K562 (cell line): ENCODE data around the gene FCRL4. TPM values are rescaled to one million over a fixed set of nuclear protein-coding genes. Genes with fewer than 3 reads are reported as not detected.

Experiments
- ATAC-seq: fragments of 200-7000 bp; cut with Tn5 transposase; 3 replicates; pipeline ENCODE4 v1.9.1; 2020; ENCODE audit warnings: moderate library complexity
- BruUV-seq: library from RNA; stranded (reverse); fragments of 400-500 nt; replicated peaks from 2 replicates; lab custom pipeline; 2021; lab: Mats Ljungman, UMichigan
- CTCF ChIA-PET: fragments of 300-600 bp; formaldehyde crosslinking; extraction: SDS; loops from one replicate; lab custom pipeline; 2021; ENCODE audit warnings: low intra/inter-chr PET ratio; lab: Yijun Ruan, JAX
- POLR2A ChIA-PET: fragments of 300-600, 350-650 bp; sonication (Branson Sonifier 250); formaldehyde crosslinking; extraction: SDS; loops from one replicate; lab custom pipeline; 2021; ENCODE audit warnings: antibody characterized with exemption, inconsistent platforms; lab: Yijun Ruan, JAX
- DNase-seq, 4 experiments: peaks; one replicate each; pipeline versions ENCODE4 v3.0.0 to v3.0.0-alpha.2; 2011 to 2018; ENCODE audit warnings: low spot score in 3 of 4, mixed read lengths in 3 of 4; ENCODE audit errors: extremely low read depth in 1 of 4
- FAIRE-seq: peaks from 2 replicates; lab custom pipeline; 2011; peaks lifted over from hg19 to GRCh38; lab: Jason Lieb, UNC
- H2AFZ ChIP-seq: 2 replicates; pipeline ENCODE4 v1.6.0; 2011; ENCODE audit warnings: low read depth, low read length, control low read depth, inconsistent platforms
- H3K27ac ChIP-seq: fragments of 200-600 bp; 3 replicates; pipeline ENCODE4 v1.8.0; 2011; ENCODE audit warnings: low read depth, mild to moderate bottlenecking, control low read depth, inconsistent platforms, low read length, moderate library complexity, mixed read lengths; ENCODE audit errors: extremely low read depth
- H3K27me3 ChIP-seq, 2 experiments: fragments of 300-600 bp in 1 of 2; 2 replicates in 1 of 2; 3 replicates in 1 of 2; pipeline versions ENCODE4 v1.6.0 to v1.8.0; 2011; ENCODE audit warnings: inconsistent platforms in 2 of 2, low read length in 2 of 2, mild to moderate bottlenecking in 1 of 2, mixed read lengths in 1 of 2, moderate library complexity in 1 of 2; ENCODE audit not compliant: control insufficient read depth in 2 of 2, insufficient read depth in 2 of 2
- H3K36me3 ChIP-seq: fragments of 300-600 bp; 3 replicates; pipeline ENCODE4 v1.8.0; 2011; ENCODE audit warnings: mild to moderate bottlenecking, low read length, inconsistent platforms; ENCODE audit not compliant: control insufficient read depth, insufficient read depth
- H3K4me1 ChIP-seq, 2 experiments: fragments of 200-600 bp in 1 of 2; replicated peaks in 1 of 2; 2 replicates in 1 of 2; 3 replicates in 1 of 2; pipeline versions ENCODE4 v1.5.1 to v1.8.0; 2011; ENCODE audit warnings: inconsistent platforms in 2 of 2, low read length in 2 of 2, mild to moderate bottlenecking in 1 of 2, mixed read lengths in 1 of 2, moderate library complexity in 1 of 2; ENCODE audit not compliant: control insufficient read depth in 2 of 2, insufficient read depth in 2 of 2
- H3K4me2 ChIP-seq: 2 replicates; pipeline ENCODE4 v1.6.1; 2011; ENCODE audit warnings: low read length, control low read depth, inconsistent platforms, mixed read lengths; ENCODE audit not compliant: insufficient read depth
- H3K4me3 ChIP-seq: fragments of 200-600 bp; sonication (generic), shearing (Covaris generic); 2 replicates; pipeline ENCODE4 v1.5.1; 2016; ENCODE audit warnings: control low read depth, inconsistent platforms
- H3K79me2 ChIP-seq: fragments of 200-600 bp; 3 replicates; pipeline ENCODE4 v1.8.0; 2011; ENCODE audit warnings: low read length, inconsistent platforms; ENCODE audit not compliant: control insufficient read depth, insufficient read depth
- H3K9ac ChIP-seq, 2 experiments: 2 replicates each; pipeline versions ENCODE4 v1.6.0 to v1.6.1; 2011; ENCODE audit warnings: low read depth in 2 of 2, low read length in 2 of 2, control low read depth in 1 of 2, inconsistent platforms in 1 of 2, mild to moderate bottlenecking in 1 of 2, mixed read lengths in 1 of 2; ENCODE audit not compliant: insufficient read depth in 1 of 2
- H3K9me1 ChIP-seq: one replicate; pipeline ENCODE4 v1.6.0; 2011; ENCODE audit warnings: inconsistent platforms, mild to moderate bottlenecking, low read length, moderate library complexity; ENCODE audit not compliant: control insufficient read depth, insufficient read depth
- H3K9me3 ChIP-seq: replicated peaks from 2 replicates; pipeline ENCODE4 v1.5.1; 2011; ENCODE audit warnings: low read depth, low read length, inconsistent platforms; ENCODE audit not compliant: control insufficient read depth, insufficient read depth
- H4K20me1 ChIP-seq: replicated peaks from 2 replicates; pipeline ENCODE4 v1.6.1; 2011; ENCODE audit warnings: low read length, inconsistent platforms, mixed read lengths; ENCODE audit not compliant: control insufficient read depth, insufficient read depth
- ERF ChIP-seq: fragments of 450-650 bp; formaldehyde crosslinking; IDR thresholded peaks from 2 replicates; pipeline ENCODE4 v1.4.0; 2020; ENCODE audit warnings: mild to moderate bottlenecking, mixed read lengths
- PHF20 ChIP-seq: fragments of 450-650 bp; IDR thresholded peaks from 2 replicates; pipeline ENCODE4 v1.6.1; 2018; ENCODE audit not compliant: partially characterized antibody
- POLR3A ChIP-seq: IDR thresholded peaks from 2 replicates; pipeline ENCODE4 v1.6.1; 2011; ENCODE audit warnings: borderline replicate concordance, mild to moderate bottlenecking, moderate library complexity; ENCODE audit not compliant: insufficient read length, insufficient read depth; ENCODE audit errors: extremely low read depth
- XRCC5 ChIP-seq: fragments of 200-400 bp; formaldehyde crosslinking; IDR thresholded peaks from 2 replicates; pipeline ENCODE4 v1.6.1; 2017; ENCODE audit warnings: low read depth, mild to moderate bottlenecking, low read length
- ZC3H4 ChIP-seq: sonication (generic); formaldehyde crosslinking; IDR thresholded peaks from 2 replicates; pipeline ENCODE4 v1.9.0; 2021; ENCODE audit warnings: missing genetic modification reagents, borderline replicate concordance
- ZNF347 ChIP-seq: fragments of 450-650 bp; formaldehyde crosslinking; IDR thresholded peaks from 2 replicates; pipeline ENCODE4 v1.4.0; 2020; ENCODE audit warnings: low read depth, mild to moderate bottlenecking, moderate library complexity
- ZNF384 ChIP-seq: IDR thresholded peaks from 2 replicates; pipeline ENCODE4 v1.6.1; 2012; ENCODE audit warnings: low read depth, low read length, improper control_type of control experiment
- ZNF41 ChIP-seq: fragments of 250-450 bp; sonication (Bioruptor Pico); conservative IDR thresholded peaks from 2 replicates; pipeline ENCODE4 v1.4.0; 2020; ENCODE audit warnings: mild to moderate bottlenecking
- WGBS: fragments of 100-300 bp; shearing (Covaris generic); methylation state at CpG from one replicate; pipeline ENCODE4 v1.1.6; 2016; ENCODE audit warnings: low coverage, mixed read lengths; ENCODE audit not compliant: insufficient coverage; ENCODE audit errors: missing lambda C conversion rate; 5-methylcytosine and 5-hydroxymethylcytosine counted together
- in situ Hi-C: fragments of 300-500 bp; cut with MboI; formaldehyde crosslinking; loops from 4 replicates; pipeline ENCODE4 v1.15.0; 2018; ENCODE audit warnings: inconsistent platforms, mixed read lengths
- intact Hi-C: fragments of 100-400 bp; cut with micrococcal nuclease; formaldehyde crosslinking; loops from 2 replicates; pipeline ENCODE4 v1.14.2; 2022
- polyA plus RNA-seq, 8 experiments: library from polyadenylated mRNA; depleted of rRNA in 4 of 8; stranded (reverse) in 5 of 8; unstranded in 3 of 8; fragments of >200 nt; fragmentation: Nextera tagmentation in 2 of 8; fragmentation: Illumina TruSeq in 1 of 8; extraction: Ambion mirVana in 2 of 8; extraction: Trizol in 1 of 8; gene quantifications; 2 replicates each; pipeline versions ENCODE4 v1.2.1 to v1.2.3, GENCODE V29; 2011 to 2014; ENCODE audit warnings: inconsistent platforms in 1 of 8, missing spikeins in 1 of 8
- total RNA-seq, 7 experiments: library from RNA; depleted of rRNA in 6 of 7; stranded (reverse); fragments of >200 nt in 6 of 7; fragmentation: Illumina TruSeq in 2 of 7; extraction: Trizol in 2 of 7; gene quantifications; 2 replicates each; pipeline versions ENCODE4 v1.2.1 to v1.2.3, GENCODE V29; 2011 to 2021; ENCODE audit warnings: low replicate concordance in 1 of 7
- TF ChIP-seq, protein P1 (sequence below): fragments of 200-600 bp; sonication (generic); IDR thresholded peaks from one replicate; pipeline ENCODE4 v1.6.1; 2012; ENCODE audit warnings: mild to moderate bottlenecking, low read depth, low read length, inconsistent platforms
- TF ChIP-seq, protein P2 (sequence below), 3 experiments: IDR thresholded peaks in 2 of 3; conservative IDR thresholded peaks in 1 of 3; 2 replicates each; pipeline ENCODE4 v1.5.1; 2011 to 2012; ENCODE audit warnings: low read length in 3 of 3, mild to moderate bottlenecking in 3 of 3, control low read depth in 2 of 3, improper control_type of control experiment in 1 of 3, inconsistent platforms in 1 of 3, low read depth in 1 of 3, mixed read lengths in 1 of 3, moderate library complexity in 1 of 3; ENCODE audit not compliant: insufficient read depth in 2 of 3

FCRL4 gene
- total and polyA plus RNA-seq, 9 of the 15 experiments (the other 6 are each of a cell fraction or from before 2014, with no cell fraction given), result not detected

DNA sequence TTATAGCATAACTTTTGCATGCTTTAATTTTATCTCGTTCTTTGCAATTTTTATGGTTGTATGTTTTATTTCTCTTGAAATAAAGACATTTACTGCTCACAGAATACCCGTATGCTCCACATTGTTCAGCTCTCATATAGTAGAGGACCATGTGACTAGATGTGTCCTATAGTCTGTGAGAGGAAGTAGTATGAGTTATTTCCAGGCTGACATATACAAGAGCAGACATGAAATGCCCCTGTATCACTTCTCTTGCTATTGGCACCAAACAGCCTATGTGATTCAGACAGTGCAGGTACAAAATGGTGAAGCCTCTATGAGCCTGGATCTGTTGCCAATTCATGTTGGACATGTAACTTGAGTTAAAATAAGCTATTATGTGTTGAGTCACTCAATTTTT is 39.8 kb downstream of the FCRL4 start:
- Histone ChIP-seq H3K79me2 (no peaks in the 10 kb centered on the region), H3K27ac (no peak overlapping the region), H3K9me3 (no peaks in the 10 kb centered on the region), H3K4me1 (no peaks in the 10 kb centered on the region), H3K27me3 (no peaks in the 10 kb centered on the region), H4K20me1 (no peaks in the 10 kb centered on the region), H2AFZ (no peak overlapping the region), H3K9me1 (no peaks in the 10 kb centered on the region), H3K4me2 (no peak overlapping the region), H3K4me3 (no peak overlapping the region), H3K9ac (no peak overlapping the region), H3K36me3 (no peaks in the 10 kb centered on the region)
- ChIA-PET CTCF (no interaction called here), POLR2A (no interaction called here)
- WGBS, result 0% methylated on average over 2 of the region's 2 CpGs
- intact Hi-C loops (no loop called here), in situ Hi-C loops (no loop called here)
- FAIRE-seq (no peak), DNase-seq (no peak), ATAC-seq (no peak; the same call in 2 of the 3 replicates)
- no TSS peak for BruUV-seq
- TF ChIP-seq ZNF384 (no peak), POLR3A (no peak), ZC3H4 (CRISPR knock-in tag) (no peak), PHF20 (no peak), ZNF41 (CRISPR knock-in tag) (no peak), ZNF347 (CRISPR knock-in tag) (no peak), XRCC5 (no peak), ERF (CRISPR knock-in tag) (no peak)
- TF ChIP-seq, protein P1, sequence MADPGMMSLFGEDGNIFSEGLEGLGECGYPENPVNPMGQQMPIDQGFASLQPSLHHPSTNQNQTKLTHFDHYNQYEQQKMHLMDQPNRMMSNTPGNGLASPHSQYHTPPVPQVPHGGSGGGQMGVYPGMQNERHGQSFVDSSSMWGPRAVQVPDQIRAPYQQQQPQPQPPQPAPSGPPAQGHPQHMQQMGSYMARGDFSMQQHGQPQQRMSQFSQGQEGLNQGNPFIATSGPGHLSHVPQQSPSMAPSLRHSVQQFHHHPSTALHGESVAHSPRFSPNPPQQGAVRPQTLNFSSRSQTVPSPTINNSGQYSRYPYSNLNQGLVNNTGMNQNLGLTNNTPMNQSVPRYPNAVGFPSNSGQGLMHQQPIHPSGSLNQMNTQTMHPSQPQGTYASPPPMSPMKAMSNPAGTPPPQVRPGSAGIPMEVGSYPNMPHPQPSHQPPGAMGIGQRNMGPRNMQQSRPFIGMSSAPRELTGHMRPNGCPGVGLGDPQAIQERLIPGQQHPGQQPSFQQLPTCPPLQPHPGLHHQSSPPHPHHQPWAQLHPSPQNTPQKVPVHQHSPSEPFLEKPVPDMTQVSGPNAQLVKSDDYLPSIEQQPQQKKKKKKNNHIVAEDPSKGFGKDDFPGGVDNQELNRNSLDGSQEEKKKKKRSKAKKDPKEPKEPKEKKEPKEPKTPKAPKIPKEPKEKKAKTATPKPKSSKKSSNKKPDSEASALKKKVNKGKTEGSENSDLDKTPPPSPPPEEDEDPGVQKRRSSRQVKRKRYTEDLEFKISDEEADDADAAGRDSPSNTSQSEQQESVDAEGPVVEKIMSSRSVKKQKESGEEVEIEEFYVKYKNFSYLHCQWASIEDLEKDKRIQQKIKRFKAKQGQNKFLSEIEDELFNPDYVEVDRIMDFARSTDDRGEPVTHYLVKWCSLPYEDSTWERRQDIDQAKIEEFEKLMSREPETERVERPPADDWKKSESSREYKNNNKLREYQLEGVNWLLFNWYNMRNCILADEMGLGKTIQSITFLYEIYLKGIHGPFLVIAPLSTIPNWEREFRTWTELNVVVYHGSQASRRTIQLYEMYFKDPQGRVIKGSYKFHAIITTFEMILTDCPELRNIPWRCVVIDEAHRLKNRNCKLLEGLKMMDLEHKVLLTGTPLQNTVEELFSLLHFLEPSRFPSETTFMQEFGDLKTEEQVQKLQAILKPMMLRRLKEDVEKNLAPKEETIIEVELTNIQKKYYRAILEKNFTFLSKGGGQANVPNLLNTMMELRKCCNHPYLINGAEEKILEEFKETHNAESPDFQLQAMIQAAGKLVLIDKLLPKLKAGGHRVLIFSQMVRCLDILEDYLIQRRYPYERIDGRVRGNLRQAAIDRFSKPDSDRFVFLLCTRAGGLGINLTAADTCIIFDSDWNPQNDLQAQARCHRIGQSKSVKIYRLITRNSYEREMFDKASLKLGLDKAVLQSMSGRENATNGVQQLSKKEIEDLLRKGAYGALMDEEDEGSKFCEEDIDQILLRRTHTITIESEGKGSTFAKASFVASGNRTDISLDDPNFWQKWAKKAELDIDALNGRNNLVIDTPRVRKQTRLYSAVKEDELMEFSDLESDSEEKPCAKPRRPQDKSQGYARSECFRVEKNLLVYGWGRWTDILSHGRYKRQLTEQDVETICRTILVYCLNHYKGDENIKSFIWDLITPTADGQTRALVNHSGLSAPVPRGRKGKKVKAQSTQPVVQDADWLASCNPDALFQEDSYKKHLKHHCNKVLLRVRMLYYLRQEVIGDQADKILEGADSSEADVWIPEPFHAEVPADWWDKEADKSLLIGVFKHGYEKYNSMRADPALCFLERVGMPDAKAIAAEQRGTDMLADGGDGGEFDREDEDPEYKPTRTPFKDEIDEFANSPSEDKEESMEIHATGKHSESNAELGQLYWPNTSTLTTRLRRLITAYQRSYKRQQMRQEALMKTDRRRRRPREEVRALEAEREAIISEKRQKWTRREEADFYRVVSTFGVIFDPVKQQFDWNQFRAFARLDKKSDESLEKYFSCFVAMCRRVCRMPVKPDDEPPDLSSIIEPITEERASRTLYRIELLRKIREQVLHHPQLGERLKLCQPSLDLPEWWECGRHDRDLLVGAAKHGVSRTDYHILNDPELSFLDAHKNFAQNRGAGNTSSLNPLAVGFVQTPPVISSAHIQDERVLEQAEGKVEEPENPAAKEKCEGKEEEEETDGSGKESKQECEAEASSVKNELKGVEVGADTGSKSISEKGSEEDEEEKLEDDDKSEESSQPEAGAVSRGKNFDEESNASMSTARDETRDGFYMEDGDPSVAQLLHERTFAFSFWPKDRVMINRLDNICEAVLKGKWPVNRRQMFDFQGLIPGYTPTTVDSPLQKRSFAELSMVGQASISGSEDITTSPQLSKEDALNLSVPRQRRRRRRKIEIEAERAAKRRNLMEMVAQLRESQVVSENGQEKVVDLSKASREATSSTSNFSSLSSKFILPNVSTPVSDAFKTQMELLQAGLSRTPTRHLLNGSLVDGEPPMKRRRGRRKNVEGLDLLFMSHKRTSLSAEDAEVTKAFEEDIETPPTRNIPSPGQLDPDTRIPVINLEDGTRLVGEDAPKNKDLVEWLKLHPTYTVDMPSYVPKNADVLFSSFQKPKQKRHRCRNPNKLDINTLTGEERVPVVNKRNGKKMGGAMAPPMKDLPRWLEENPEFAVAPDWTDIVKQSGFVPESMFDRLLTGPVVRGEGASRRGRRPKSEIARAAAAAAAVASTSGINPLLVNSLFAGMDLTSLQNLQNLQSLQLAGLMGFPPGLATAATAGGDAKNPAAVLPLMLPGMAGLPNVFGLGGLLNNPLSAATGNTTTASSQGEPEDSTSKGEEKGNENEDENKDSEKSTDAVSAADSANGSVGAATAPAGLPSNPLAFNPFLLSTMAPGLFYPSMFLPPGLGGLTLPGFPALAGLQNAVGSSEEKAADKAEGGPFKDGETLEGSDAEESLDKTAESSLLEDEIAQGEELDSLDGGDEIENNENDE, result no peak
- TF ChIP-seq, protein P2, sequence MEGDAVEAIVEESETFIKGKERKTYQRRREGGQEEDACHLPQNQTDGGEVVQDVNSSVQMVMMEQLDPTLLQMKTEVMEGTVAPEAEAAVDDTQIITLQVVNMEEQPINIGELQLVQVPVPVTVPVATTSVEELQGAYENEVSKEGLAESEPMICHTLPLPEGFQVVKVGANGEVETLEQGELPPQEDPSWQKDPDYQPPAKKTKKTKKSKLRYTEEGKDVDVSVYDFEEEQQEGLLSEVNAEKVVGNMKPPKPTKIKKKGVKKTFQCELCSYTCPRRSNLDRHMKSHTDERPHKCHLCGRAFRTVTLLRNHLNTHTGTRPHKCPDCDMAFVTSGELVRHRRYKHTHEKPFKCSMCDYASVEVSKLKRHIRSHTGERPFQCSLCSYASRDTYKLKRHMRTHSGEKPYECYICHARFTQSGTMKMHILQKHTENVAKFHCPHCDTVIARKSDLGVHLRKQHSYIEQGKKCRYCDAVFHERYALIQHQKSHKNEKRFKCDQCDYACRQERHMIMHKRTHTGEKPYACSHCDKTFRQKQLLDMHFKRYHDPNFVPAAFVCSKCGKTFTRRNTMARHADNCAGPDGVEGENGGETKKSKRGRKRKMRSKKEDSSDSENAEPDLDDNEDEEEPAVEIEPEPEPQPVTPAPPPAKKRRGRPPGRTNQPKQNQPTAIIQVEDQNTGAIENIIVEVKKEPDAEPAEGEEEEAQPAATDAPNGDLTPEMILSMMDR (IDR thresholded peaks at IDR 0.05 in 2 of 3, conservative IDR thresholded peaks at IDR 0.05 in 1 of 3; ENCODE audit: insufficient read depth in 2 of 3, low read depth in 1 of 3, low read length in 3 of 3), result no peak
